Activated CD4-positive, alpha-beta T cell treated with anti-CD3 and anti-CD28 coated beads, Interleukin-2, amount 50 U/mL, for 24 hours (primary cell): ENCODE measurements around the gene GSTM4.
"Not testable (repeated sequence)": the region's sequence is repeated elsewhere in the genome, so short reads cannot be mapped to it uniquely, and the experiment has no call there.

Experiments
- DNase-seq, 2 donors: peaks; one replicate each; pipeline ENCODE4 v3.0.0-alpha.2; 2020; ENCODE audit warnings: low read depth in 1 of 2, low spot score in 1 of 2

Gene GSTM4

GRCh38 chr1:109697861-109698260, 42.0 kb downstream of the GSTM4 start:
- not testable (repeated sequence) for DNase-seq

DNA sequence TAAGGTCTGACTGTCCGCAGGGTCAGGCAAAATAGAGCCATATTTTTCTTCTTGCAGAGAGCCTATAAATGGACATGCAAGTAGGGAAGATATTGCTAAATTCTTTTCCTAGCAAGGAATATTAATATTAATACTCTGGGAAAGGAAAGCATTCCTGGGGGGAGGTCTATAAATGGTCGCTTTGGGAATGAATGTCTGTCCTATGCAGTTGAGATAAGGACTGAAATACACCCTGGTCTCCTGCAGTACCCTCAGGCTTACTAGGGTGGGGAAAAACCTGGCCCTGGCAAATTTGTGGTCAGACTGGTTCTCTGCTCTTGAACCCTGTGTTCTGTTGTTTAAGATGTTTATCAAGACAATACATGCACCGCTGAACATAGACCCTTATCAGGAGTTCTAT, 47.0 kb downstream of the GSTM4 start:
- DNase-seq: not testable (repeated sequence)

DNA sequence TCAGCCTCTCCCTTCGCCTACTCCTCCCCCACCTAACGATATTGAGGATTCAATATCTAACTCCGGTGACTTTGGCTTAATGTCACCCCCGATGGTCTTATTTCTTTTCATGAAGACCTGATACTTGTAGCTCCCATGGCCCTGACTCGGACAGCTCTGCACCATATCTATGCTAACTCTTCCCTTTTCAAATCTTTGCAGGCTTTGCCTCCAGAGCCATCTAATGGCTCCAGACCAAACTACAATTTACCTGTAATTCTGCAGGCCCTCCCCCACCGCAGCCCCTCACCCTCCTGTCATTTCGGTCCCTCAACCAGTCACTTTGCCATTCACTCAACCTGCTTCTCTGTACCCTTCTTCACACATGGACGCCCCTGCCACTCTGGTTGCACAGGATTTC, 48.3 kb downstream of the GSTM4 start:
- no peak for DNase-seq

GRCh38 chr1:109705411-109705810, 49.5 kb downstream of the GSTM4 start:
- no peak for DNase-seq

- DNase-seq: not testable (repeated sequence)
Measured at GRCh38 chr1:109708949-109709348, 53.0 kb downstream of the GSTM4 start.

- DNase-seq: not testable (repeated sequence)
Measured at GRCh38 chr1:109709822-109710221, 53.9 kb downstream of the GSTM4 start.
